D721Med (cell line): ENCODE results near the gene AFF3.

ENCODE experiments used
- DNase-seq: peaks from one replicate; pipeline ENCODE4 v3.0.0; 2011; ENCODE audit warnings: low spot score; ENCODE audit not compliant: insufficient read length
- FAIRE-seq: peaks from 2 replicates; lab custom pipeline; 2011; peaks lifted over from hg19 to GRCh38; lab: Jason Lieb, UNC
- CTCF ChIP-seq: IDR thresholded peaks from 2 replicates; pipeline ENCODE4 v1.5.1; 2012; ENCODE audit warnings: mild to moderate bottlenecking, control low read depth; ENCODE audit not compliant: insufficient read depth; ENCODE audit errors: missing control alignments

The AFF3 gene

GRCh38 chr2:99834426-99834825, 308.0 kb downstream of the AFF3 start:
- FAIRE-seq: no peak
- no peak for DNase-seq
- TF ChIP-seq CTCF: no peak

GRCh38 chr2:99833586-99834201, 308.7 kb downstream of the AFF3 start:
- no peak for DNase-seq
- FAIRE-seq: no peak
- TF ChIP-seq CTCF: no peak

GRCh38 chr2:99832926-99833325, 309.5 kb downstream of the AFF3 start:
- no peak for TF ChIP-seq CTCF
- FAIRE-seq: no peak

GRCh38 chr2:99831772-99832171, 310.6 kb downstream of the AFF3 start:
- no peak for FAIRE-seq
- no peak for DNase-seq
- TF ChIP-seq CTCF: no peak

More at GRCh38 chr2:99832926-99833325, 309.5 kb downstream of the AFF3 start:
- DNase-seq: no peak

- no peak for DNase-seq
- TF ChIP-seq CTCF: no peak
- FAIRE-seq: no peak
These were observed 314.9 kb downstream of the AFF3 start for GRCh38 chr2:99827296-99827999.

- no peak for TF ChIP-seq CTCF
- DNase-seq (no peak), FAIRE-seq (no peak)
These were observed 316.8 kb downstream of the AFF3 start for GRCh38 chr2:99825630-99826029.

GRCh38 chr2:99824758-99825157, 317.6 kb downstream of the AFF3 start:
- FAIRE-seq (no peak), DNase-seq (no peak)
- TF ChIP-seq CTCF: no peak
